Measurements from ENCODE around the gene TMPRSS6. TPM values are rescaled to one million over a fixed set of nuclear protein-coding genes. Genes with fewer than 3 reads are reported as not detected.

The TMPRSS6 gene
- total RNA-seq, 1 experiment from 2014 or later = not detected

- no peak for DNase-seq (ENCODE audit: extremely low read depth, low read depth)
These were observed 39.8 kb downstream of the TMPRSS6 start for GRCh38 chr22:37069719-37070118.

- DNase-seq (ENCODE audit: extremely low read depth, low read depth) = no peak
These were observed 40.2 kb downstream of the TMPRSS6 start for GRCh38 chr22:37069319-37069718.

GRCh38 chr22:37068859-37069258 lies 40.7 kb downstream of the TMPRSS6 start:
- DNase-seq (ENCODE audit: extremely low read depth, low read depth) = no peak

- DNase-seq (ENCODE audit: extremely low read depth, low read depth) = no peak
These were observed 42.1 kb downstream of the TMPRSS6 start for GRCh38 chr22:37067428-37067827.

GRCh38 chr22:37065961-37066360 lies 43.6 kb downstream of the TMPRSS6 start:
- DNase-seq (ENCODE audit: extremely low read depth, low read depth) = no peak

- DNase-seq (ENCODE audit: extremely low read depth, low read depth) = no peak
These were observed 44.3 kb downstream of the TMPRSS6 start for GRCh38 chr22:37065180-37065579.

GRCh38 chr22:37064553-37064952 lies 45.0 kb downstream of the TMPRSS6 start:
- no peak for DNase-seq (ENCODE audit: extremely low read depth, low read depth)

GRCh38 chr22:37063431-37064420 lies 45.8 kb downstream of the TMPRSS6 start:
- DNase-seq (ENCODE audit: extremely low read depth, low read depth) = no peak

- no peak for DNase-seq (ENCODE audit: extremely low read depth, low read depth)
These were observed 46.7 kb downstream of the TMPRSS6 start for GRCh38 chr22:37062702-37063381.

- DNase-seq (ENCODE audit: extremely low read depth, low read depth) = no peak
These were observed 47.2 kb downstream of the TMPRSS6 start for GRCh38 chr22:37062376-37062675.

- DNase-seq (ENCODE audit: extremely low read depth, low read depth) = no peak
These were observed 47.7 kb downstream of the TMPRSS6 start for GRCh38 chr22:37061611-37062375.

- no peak for DNase-seq (ENCODE audit: extremely low read depth, low read depth)
These were observed 48.5 kb downstream of the TMPRSS6 start for GRCh38 chr22:37060801-37061610.

GRCh38 chr22:37059876-37060449 lies 49.5 kb downstream of the TMPRSS6 start:
- no peak for DNase-seq (ENCODE audit: extremely low read depth, low read depth)

GRCh38 chr22:37058917-37059701 lies 50.4 kb downstream of the TMPRSS6 start:
- no peak for DNase-seq (ENCODE audit: extremely low read depth, low read depth)

GRCh38 chr22:37057796-37058510 lies 51.6 kb downstream of the TMPRSS6 start:
- DNase-seq (ENCODE audit: extremely low read depth, low read depth) = no peak

GRCh38 chr22:37057226-37057625 lies 52.3 kb downstream of the TMPRSS6 start:
- no peak for DNase-seq (ENCODE audit: extremely low read depth, low read depth)

GRCh38 chr22:37056246-37056645 lies 53.3 kb downstream of the TMPRSS6 start:
- DNase-seq (ENCODE audit: extremely low read depth, low read depth) = no peak

GRCh38 chr22:37054600-37055365 lies 54.7 kb downstream of the TMPRSS6 start:
- no peak for DNase-seq (ENCODE audit: extremely low read depth, low read depth)
